Activated naive CD4-positive, alpha-beta T cell treated with anti-CD3 and anti-CD28 coated beads, Interleukin-2, amount 10 ng/mL, durations not matched to agents 7 days and 5 days (primary cell): ENCODE measurements around the gene HMGA1.

Experiments
- CTCF ChIA-PET: fragments of 350-600 bp; sonication (Branson Sonifier 250); formaldehyde crosslinking; loops from one replicate; lab custom pipeline; 2021; ENCODE audit warnings: antibody characterized with exemption; lab: Charles Lee
- DNase-seq: peaks from one replicate; pipeline ENCODE4 v3.0.0-alpha.2; 2020
- H3K27ac Mint-ChIP-seq: one replicate; pipeline ENCODE4 v1.8.0; 2021; ENCODE audit warnings: mild to moderate bottlenecking, moderate library complexity, mixed read lengths
- H3K27me3 Mint-ChIP-seq: one replicate; pipeline ENCODE4 v1.8.0; 2021; ENCODE audit warnings: mild to moderate bottlenecking, mixed read lengths
- H3K36me3 Mint-ChIP-seq: one replicate; pipeline ENCODE4 v1.8.0; 2021; ENCODE audit warnings: mixed read lengths
- H3K4me1 Mint-ChIP-seq: one replicate; pipeline ENCODE4 v1.8.0; 2021; ENCODE audit warnings: mixed read lengths
- H3K4me3 Mint-ChIP-seq: one replicate; pipeline ENCODE4 v1.8.0; 2021; ENCODE audit warnings: mild to moderate bottlenecking, moderate library complexity, mixed read lengths
- H3K9me3 Mint-ChIP-seq: one replicate; pipeline ENCODE4 v1.8.0; 2021; ENCODE audit warnings: mixed read lengths

Gene HMGA1

DNA sequence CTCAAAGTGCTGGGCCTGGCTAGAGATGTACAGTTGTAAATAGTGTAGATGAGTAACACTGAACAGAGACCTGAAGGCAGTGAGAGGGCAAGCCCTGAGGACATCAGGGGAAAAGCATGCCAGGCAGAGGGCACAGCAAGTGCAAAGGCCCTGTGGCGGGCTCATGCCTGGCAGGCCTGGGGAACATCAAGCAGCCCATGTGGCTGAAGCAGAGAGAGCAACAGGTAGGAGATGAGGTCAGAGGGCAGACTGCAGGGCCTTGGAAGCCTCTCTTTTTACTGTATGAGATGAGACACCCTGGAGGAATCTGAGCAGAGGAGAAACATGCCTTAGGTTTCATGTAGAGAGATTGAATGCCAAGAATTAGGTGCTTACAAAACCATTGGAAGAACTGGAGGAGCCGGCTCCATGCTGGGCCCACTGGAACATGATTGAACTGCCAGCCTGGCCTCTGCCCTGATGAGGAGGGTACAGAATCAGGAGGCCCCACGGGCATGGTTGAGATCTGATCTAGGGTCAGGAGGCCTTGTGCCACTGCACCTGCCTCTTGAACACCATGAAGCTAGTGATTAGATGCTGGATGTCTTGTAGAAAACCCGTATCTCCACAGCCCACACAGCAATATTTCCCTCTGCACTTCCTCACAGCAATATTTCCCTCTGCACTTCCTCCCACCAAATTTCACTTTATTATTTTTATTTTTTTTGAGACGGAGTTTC lies 5.9 kb upstream of the HMGA1 start:
- Mint-ChIP-seq H3K4me3 (no peak overlapping the region), H3K27ac (no peak overlapping the region), H3K36me3 (no peaks in the 10 kb centered on the region), H3K27me3 (no peaks in the 10 kb centered on the region), H3K9me3 (no peaks in the 10 kb centered on the region), H3K4me1 (peaks cover 29% of the 10 kb centered on the region)
- CTCF ChIA-PET: no interaction called here
- DNase-seq: no peak

DNA sequence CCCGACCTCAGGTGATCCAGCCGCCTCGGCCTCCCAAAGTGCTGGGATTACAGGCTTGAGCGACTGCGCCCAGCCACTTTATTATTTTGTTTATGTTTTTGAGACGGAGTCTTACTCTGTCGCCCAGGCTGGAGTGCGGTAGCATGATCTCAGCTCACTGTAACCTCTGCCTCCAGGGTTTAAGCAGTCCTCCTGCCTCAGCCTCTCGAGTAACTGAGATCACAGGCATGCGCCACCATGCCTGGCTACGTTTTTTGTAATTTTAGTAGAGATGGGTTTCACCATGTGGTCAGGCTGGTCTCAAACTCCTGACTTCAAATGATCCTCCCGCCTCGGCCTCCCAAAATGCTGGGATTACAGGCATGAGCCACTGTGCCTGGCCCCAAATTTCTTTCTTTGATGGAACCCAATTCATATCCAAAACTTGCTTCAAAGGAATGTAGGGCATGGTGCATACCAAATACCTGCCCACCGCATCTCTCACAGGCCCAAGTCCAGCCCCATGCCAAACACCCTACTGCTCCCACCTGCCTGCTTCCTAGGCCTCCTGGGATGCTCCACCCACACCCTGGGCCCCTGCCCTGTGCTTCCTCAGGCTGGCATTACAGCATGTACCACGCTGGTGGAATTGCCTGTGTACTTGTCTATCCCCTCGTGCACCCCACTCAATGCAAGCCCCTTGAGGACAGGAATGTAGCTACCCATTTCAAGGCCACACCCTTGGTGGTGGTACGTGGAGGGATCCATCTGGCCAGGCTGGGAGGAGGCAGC lies 4.9 kb upstream of the HMGA1 start:
- no peak for DNase-seq
- Mint-ChIP-seq H3K4me1 (peaks cover 27% of the 10 kb centered on the region), H3K27me3 (no peaks in the 10 kb centered on the region), H3K9me3 (no peaks in the 10 kb centered on the region), H3K27ac (no peak overlapping the region), H3K36me3 (no peaks in the 10 kb centered on the region), H3K4me3 (no peak overlapping the region)
- CTCF ChIA-PET: no interaction called here

DNA sequence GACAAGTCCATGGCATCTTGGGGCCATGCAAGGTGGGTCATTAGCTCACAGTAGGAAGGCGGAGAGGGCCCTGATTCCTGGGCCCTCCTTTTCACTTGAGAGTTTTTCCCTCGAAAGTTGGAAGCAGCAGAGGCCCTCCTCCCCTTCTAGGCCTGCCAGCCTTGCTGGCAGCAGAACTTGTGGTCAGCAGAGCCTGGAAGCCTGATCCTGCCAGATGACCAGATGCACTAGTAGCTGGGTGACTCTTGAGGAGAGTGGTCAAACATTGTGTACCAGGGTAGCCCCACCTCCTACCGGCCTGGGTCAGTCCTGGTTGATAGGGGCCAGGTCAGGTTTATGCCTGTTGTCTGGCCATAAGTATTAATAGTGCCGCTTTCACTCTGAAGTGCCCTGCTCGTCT lies 3.8 kb upstream of the HMGA1 start:
- no peak overlapping the region for H3K27ac Mint-ChIP-seq
- H3K4me1 Mint-ChIP-seq: peaks cover 16% of the 10 kb centered on the region
- no peak for DNase-seq
- no peaks in the 10 kb centered on the region for H3K9me3 Mint-ChIP-seq
- CTCF ChIA-PET: no interaction called here
- no peaks in the 10 kb centered on the region for H3K36me3 Mint-ChIP-seq
- H3K27me3 Mint-ChIP-seq: no peaks in the 10 kb centered on the region
- no peak overlapping the region for H3K4me3 Mint-ChIP-seq

DNA sequence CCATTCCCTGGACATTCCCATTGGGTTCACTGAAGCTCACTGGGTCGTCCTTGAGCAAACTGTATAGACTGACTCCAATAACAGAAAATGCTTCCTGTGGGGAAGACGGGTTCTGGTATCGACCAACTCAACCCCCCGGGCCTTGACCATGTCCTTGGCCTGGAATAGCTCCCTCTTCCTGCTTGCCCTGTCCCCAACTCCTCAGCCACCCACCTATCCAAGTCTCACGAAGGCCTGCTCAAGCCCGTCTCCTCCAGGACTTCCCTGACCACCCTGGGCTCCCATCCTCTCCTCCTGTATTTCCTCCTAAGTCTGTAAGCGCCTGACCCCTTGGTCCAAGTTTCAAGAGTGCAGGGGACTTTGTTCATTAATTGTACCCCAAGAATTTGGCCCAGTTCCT lies 2.8 kb upstream of the HMGA1 start:
- no peaks in the 10 kb centered on the region for H3K27me3 Mint-ChIP-seq
- peaks cover 21% of the 10 kb centered on the region for H3K4me1 Mint-ChIP-seq
- CTCF ChIA-PET: no interaction called here
- DNase-seq: no peak
- H3K4me3 Mint-ChIP-seq: peak overlapping the region; percentile 53
- H3K27ac Mint-ChIP-seq: peak overlapping the region; percentile 83
- H3K9me3 Mint-ChIP-seq: no peaks in the 10 kb centered on the region
- H3K36me3 Mint-ChIP-seq: peaks cover 7% of the 10 kb centered on the region

DNA sequence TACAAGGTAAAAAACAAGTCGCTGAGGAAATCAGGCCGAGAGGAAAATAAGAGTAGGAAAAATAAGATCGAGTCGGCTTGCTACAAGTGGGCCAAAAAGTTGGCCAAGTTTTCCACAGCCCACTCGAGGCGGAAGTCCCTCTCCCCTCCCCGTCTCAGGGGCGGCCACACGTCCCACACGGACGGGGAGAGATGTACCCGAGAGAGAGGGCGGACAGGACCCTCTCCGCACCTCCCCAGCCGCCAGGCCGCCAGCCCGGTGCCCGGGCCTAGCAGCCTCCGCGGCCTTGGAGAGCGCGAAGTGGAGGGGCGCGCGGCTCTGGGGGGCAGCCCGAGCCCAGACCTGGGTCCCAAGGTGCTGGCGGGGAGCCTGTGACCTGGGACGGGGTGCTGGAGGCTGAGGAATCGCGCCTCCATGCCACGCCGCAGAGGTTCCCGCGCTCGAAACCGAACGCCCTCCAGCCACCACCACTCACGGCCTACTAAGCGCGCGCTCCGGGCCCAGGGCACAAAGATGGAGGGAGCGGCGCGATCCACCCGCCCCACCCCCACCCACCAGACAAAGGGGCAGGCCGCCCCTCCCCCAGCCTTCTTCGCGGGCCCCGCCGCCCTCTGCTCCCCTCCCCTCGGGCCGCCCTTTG lies 1.9 kb upstream of the HMGA1 start:
- Mint-ChIP-seq H3K27ac (peak overlapping the region; percentile 83), H3K36me3 (peaks cover 11% of the 10 kb centered on the region), H3K4me1 (peaks cover 25% of the 10 kb centered on the region), H3K9me3 (no peaks in the 10 kb centered on the region), H3K4me3 (peak overlapping the region; percentile 53), H3K27me3 (no peaks in the 10 kb centered on the region)
- CTCF ChIA-PET: no interaction called here
- DNase-seq: no peak

DNA sequence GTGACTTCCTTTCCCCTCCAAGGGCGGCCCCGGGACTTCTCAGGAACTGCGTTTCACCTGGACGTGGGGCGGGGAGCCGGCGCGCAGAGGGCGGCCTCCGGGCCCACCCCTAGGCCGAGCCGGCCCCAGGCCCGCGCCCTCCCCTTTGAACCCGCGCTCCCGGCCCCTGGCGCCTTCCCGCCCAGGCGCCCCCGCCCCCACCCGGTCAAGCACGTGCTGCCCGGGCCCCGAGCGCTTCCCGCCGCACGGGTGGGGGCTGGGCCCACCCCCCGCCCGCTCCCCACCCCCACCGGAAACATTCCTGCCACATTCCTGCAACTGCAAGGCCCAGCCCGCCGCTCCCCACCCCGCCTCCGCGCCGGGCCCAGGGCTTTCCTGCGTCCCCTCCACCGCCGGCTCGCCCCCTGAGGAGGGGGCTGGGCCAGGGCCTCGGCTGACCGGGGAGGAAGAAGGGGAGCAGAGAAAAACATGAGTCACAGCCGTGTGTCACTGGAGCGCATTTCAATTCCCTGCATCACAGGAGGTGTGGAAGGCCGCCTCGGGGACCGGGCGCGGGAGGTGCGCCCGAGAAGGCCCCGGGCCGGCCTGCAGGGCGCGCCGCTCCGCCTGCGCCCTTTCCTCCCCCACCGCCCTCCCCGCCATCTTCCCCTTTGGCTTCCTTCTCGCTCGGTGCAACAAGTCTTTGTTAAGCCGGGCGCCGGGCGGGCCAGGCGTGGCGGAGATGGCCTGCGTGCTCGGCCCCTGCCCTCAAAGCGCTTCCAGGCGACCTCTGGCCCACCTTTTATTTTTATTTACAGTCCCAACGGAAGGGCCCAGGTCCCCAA lies 1.2 kb upstream of the HMGA1 start:
- H3K36me3 Mint-ChIP-seq: peaks cover 17% of the 10 kb centered on the region

DNA sequence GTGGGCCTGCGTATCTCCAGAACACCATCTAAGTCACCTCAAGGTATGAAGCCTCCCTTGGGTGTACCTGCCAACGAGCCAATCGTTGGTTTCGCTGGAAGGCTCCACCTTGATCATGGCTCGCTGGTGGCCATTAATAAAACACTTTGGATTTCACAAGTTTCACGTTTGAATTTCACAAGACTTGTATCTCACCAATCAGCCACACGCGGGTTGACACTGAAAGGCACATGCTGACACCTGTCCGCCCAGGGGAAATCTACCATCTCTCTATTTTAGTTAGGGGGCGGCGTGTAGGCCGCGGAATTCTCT lies 586 bp upstream of the HMGA1 start:
- DNase-seq: peak; percentile 68
- H3K4me1 Mint-ChIP-seq: peaks cover 37% of the 10 kb centered on the region
- peak overlapping the region; percentile 95 for H3K27ac Mint-ChIP-seq
- no peaks in the 10 kb centered on the region for H3K27me3 Mint-ChIP-seq
- peaks cover 22% of the 10 kb centered on the region for H3K36me3 Mint-ChIP-seq
- no peaks in the 10 kb centered on the region for H3K9me3 Mint-ChIP-seq
- CTCF ChIA-PET: interaction anchor here (0.8 to 1.9 kb wide), 2 partner anchors 12 to 39 kb away, joined by 3 to 10 read pairs; no protein-coding TSS in a partner anchor
- peak overlapping the region; percentile 88 for H3K4me3 Mint-ChIP-seq

More for the DNA sequence above, 1.2 kb upstream of the HMGA1 start:
- peak overlapping the region; percentile 95 for H3K27ac Mint-ChIP-seq
- CTCF ChIA-PET: no interaction called here
- no peaks in the 10 kb centered on the region for H3K27me3 Mint-ChIP-seq
- H3K4me3 Mint-ChIP-seq: peak overlapping the region; percentile 88
- H3K4me1 Mint-ChIP-seq: peaks cover 31% of the 10 kb centered on the region
- peak; percentile 77 for DNase-seq
- H3K9me3 Mint-ChIP-seq: no peaks in the 10 kb centered on the region

DNA sequence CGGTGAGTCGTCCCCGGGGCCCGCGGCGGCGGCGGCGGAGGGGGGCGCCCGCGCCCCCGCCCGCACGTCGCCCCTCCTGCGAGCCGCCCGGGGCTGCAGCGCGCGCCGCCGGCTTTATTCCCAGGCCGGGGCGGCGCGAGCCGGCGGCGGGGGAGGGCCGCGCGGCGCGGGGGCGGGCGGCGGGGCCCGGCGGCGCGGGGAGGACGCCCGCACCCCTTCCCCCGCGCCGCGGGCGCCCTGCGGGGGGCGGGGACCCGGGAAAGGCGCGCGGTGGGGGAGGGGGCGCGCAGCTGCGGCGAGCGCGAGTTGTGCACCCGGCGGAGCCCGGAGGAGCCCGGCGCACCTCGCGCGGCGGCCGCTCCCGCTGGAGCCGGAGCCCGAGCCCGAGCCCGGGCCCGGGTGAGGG lies 646 bp downstream of the HMGA1 start:
- no peak overlapping the region for H3K27ac Mint-ChIP-seq
- H3K36me3 Mint-ChIP-seq: peaks cover 33% of the 10 kb centered on the region
- peaks cover 49% of the 10 kb centered on the region for H3K4me1 Mint-ChIP-seq
- CTCF ChIA-PET: interaction anchor here (0.8 to 1.9 kb wide), 2 partner anchors 10 to 41 kb away, joined by 3 to 10 read pairs; no protein-coding TSS in a partner anchor
- no peaks in the 10 kb centered on the region for H3K9me3 Mint-ChIP-seq
- peak; percentile 55 for DNase-seq
- no peaks in the 10 kb centered on the region for H3K27me3 Mint-ChIP-seq
- H3K4me3 Mint-ChIP-seq: no peak overlapping the region

DNA sequence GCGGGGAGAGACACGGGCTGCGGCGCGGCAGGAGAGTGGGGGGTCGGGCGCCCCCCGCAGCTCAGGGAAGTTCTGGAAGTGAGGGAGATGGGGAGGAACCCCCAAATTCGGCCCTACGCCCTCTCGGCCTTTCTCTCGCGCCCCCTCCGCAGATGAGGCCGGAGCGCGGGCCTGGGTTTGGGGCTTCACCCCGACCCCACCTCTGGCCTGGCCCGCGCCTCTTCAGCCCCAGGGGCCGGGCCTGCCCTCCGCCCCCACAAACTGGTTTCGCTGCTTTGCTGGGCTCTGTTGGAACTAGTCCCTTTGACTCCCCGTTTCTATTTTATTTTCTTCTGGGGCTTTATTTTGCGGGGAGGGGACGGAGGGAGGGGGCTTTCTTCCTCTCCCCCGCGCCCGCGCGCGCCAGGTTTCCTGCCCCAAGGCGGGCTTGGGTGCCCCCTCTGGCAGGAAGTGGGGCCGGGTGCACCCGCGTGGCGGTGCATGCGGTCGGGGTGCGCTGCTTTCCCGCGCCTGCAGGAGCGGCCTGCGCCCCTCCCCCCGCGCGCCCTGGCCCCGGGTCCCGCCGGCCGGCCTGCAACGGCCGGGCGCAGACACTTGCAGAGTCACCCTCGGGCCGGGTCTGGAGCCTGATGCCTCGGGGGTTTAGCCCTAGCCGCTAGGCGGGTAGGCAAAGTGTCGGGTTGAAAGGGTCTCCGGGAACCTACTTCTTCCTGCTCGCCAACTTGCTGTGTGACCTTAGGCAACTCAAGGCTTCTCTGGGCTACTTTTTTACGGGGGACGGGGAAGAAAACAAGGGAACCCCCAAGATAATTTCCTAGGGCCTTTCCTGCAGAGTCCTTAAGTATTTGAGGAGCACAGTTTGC lies 1.3 kb downstream of the HMGA1 start:
- DNase-seq: peak; percentile 86
- H3K9me3 Mint-ChIP-seq: no peaks in the 10 kb centered on the region
- peaks cover 55% of the 10 kb centered on the region for H3K4me1 Mint-ChIP-seq
- peak overlapping the region; percentile 91 for H3K4me3 Mint-ChIP-seq
- CTCF ChIA-PET: interaction anchor here (1.9 kb wide), 1 partner anchor 41 kb away, joined by 10 read pairs; no protein-coding TSS in a partner anchor
- H3K27me3 Mint-ChIP-seq: no peaks in the 10 kb centered on the region
- H3K36me3 Mint-ChIP-seq: peaks cover 39% of the 10 kb centered on the region
- peak overlapping the region; percentile 97 for H3K27ac Mint-ChIP-seq

DNA sequence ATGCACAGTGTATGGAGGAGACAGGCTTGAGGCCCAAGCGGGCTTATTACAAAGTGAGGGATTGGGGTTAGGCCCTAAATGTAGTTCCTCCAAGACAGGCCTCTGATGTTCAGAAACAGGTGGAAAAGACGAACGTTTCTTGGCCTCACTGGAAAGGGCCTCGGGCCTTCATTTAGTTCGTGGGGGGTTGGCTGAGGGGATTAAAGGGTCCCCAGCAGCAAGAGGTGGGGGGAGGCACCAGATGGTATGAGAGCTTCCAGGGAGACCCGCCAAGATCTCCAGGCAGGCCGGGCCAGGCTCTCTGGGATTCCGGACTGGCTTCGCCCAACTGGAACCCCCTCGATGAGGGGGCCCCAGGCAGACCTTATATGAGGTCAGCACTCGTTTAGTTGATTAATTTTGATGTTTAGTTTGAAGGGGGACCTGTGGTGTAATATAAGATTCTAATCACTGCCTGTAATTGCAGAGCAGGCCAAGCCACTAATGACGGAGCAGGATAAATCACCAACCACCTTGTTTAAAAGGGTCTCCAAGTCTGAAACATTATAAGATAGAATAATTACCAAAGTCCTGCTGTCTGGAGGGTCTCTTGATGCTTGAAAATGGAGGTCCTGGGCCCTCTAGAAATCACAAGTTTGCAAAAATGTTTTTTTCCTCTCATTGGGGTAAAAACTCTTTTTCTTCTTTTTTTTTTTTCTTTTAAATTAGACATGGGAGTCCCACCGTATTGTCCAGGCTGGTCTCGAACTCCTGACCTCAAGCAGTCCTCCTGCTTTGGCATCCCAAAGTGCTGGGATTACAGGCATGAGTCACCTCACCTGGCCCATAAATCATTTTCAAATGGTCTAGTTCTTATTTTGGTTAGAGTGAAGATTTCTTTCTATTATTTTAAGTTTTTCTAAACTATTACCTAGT lies 2.2 kb downstream of the HMGA1 start:
- peaks cover 64% of the 10 kb centered on the region for H3K4me1 Mint-ChIP-seq
- H3K27me3 Mint-ChIP-seq: no peaks in the 10 kb centered on the region
- H3K9me3 Mint-ChIP-seq: no peaks in the 10 kb centered on the region
- CTCF ChIA-PET: no interaction called here
- DNase-seq: no peak
- H3K27ac Mint-ChIP-seq: peak overlapping the region; percentile 97
- H3K4me3 Mint-ChIP-seq: peak overlapping the region; percentile 91
- H3K36me3 Mint-ChIP-seq: peaks cover 44% of the 10 kb centered on the region

DNA sequence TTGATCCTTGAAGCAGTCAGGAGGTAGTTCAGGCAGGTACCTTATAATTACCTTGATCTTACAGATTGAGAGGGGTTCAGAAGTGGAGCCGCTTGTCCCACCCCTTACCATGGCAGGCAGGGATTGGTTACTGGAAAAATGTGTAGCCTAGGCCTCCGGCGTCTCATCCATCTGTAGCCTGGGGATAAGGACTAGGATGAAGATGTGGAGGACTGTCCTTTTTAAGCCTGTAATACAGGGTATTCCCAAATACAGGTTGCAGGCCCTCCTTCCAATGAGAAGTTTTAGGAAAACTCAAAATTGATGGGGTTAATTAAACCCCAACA lies 2.8 kb downstream of the HMGA1 start:
- DNase-seq: no peak
- H3K27ac Mint-ChIP-seq: peak overlapping the region; percentile 97
- CTCF ChIA-PET: interaction anchor here (1.3 to 2.8 kb wide), 2 partner anchors 43 to 76 kb away, joined by 5 to 10 read pairs; no protein-coding TSS in a partner anchor
- H3K4me3 Mint-ChIP-seq: peak overlapping the region; percentile 91
- peaks cover 45% of the 10 kb centered on the region for H3K36me3 Mint-ChIP-seq
- no peaks in the 10 kb centered on the region for H3K27me3 Mint-ChIP-seq
- H3K9me3 Mint-ChIP-seq: no peaks in the 10 kb centered on the region
- peaks cover 64% of the 10 kb centered on the region for H3K4me1 Mint-ChIP-seq

DNA sequence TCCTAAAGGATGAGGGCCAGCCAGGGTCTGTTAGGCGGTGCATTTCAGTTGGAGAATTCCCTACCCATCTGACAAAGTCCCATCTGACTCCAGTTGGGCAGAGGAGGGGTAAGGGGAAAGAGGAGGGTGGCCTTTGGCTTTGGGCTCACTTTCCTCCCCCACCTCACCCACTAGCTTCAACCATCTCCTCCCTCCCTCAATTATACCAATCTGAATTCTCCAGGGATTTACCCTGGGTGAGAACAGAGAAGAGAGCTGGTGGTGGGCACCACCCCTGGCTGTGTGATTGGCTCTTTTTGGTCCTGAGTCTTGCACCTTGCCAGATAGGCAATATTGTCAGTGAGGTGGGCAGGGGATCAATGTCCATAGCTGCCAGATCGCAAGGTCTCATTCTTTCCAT lies 3.2 kb downstream of the HMGA1 start:
- Mint-ChIP-seq H3K4me1 (peaks cover 65% of the 10 kb centered on the region), H3K27me3 (no peaks in the 10 kb centered on the region), H3K9me3 (no peaks in the 10 kb centered on the region), H3K27ac (no peak overlapping the region), H3K4me3 (no peak overlapping the region), H3K36me3 (peaks cover 46% of the 10 kb centered on the region)
- no peak for DNase-seq
- CTCF ChIA-PET: interaction anchor here (1.3 to 2.8 kb wide), 2 partner anchors 44 to 76 kb away, joined by 5 to 10 read pairs; no protein-coding TSS in a partner anchor
